Left hindlimb (tissue), 1 donor: Measurements from ENCODE around the gene GMNN.

Experiments used
- DNase-seq: peaks from one replicate; pipeline ENCODE4 v3.0.0-alpha.2; 2018

The GMNN gene

DNA sequence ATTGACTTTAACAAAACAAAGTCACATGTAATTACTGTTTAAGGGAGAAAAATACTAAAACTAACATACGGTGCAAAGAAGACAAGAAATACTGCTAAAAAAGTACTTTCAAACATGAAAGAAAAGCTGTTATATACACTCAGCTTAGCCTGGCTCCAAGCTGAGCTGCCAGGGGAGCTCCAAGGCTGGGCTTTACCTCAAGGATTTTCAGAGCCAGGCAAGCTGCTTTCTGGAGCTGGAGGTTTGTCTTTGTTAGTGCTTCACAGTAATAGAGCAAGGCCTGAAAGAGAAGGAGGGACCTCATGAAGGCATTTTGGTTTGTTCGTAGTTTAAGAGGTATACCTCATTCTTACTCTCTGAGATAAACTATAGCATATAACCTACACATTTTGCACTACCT, 43.6 kb downstream of the GMNN start:
- DNase-seq = no peak

DNA sequence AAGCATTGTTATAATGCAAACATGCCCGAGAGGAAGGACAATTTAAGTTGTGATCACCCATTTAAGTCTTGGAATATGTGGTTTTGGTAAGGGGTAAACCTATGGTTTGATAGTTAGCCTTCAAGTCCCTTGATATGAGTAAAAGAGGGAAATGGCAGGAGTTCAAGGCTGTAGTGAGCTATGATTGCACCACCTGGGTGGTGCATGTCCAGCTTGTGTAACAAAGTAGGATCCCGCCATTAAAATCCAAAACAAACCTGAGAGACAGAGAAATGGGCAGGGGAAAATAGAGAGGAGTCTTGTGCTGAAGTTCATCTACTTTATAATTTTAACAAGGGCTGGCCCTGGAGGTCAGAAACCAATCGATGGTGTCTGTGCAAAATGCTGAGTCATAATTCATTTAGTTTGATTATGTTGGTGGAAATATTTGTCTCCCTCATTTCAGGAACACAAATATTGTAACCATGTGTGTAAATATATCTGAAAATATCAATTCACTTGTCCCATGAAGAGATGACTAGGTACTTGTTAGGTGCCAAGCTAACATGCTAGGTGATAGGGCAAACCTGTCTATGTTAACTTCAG, 47.2 kb downstream of the GMNN start:
- DNase-seq = no peak

GRCh38 chr6:24822696-24823095, 48.0 kb downstream of the GMNN start:
- no peak for DNase-seq

- no peak for DNase-seq
Measured at GRCh38 chr6:24823185-24823584, 48.4 kb downstream of the GMNN start.

- no peak for DNase-seq
Measured at GRCh38 chr6:24824142-24824938, 49.6 kb downstream of the GMNN start.

DNA sequence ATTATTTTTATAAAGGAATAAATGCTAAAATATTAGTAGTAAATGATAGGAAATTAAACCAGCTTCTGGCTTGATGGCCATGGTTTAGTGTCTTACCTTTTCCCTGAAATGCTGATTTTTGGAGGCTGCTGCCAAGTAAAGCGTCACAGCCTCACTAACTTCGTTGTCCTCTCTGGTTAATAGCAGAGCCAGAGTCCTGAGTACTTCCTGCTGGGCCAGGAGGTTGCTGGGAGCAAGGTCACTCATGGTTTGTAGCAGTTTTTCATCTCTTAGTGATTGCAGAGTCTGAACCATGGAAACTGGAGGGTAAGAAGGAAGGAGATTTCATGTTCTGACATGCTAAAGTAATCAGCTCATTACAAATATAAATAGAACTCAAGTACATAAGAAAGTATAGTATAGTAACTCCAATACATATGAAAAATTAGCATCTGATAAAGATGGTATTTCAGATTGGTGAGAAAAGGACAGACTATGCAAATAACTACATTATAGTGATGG, 50.4 kb downstream of the GMNN start:
- DNase-seq = no peak

GRCh38 chr6:24827162-24827561, 52.4 kb downstream of the GMNN start:
- no peak for DNase-seq

GRCh38 chr6:24827970-24828369, 53.2 kb downstream of the GMNN start:
- DNase-seq = no peak

- no peak for DNase-seq
Measured at GRCh38 chr6:24829657-24830056, 54.9 kb downstream of the GMNN start.

DNA sequence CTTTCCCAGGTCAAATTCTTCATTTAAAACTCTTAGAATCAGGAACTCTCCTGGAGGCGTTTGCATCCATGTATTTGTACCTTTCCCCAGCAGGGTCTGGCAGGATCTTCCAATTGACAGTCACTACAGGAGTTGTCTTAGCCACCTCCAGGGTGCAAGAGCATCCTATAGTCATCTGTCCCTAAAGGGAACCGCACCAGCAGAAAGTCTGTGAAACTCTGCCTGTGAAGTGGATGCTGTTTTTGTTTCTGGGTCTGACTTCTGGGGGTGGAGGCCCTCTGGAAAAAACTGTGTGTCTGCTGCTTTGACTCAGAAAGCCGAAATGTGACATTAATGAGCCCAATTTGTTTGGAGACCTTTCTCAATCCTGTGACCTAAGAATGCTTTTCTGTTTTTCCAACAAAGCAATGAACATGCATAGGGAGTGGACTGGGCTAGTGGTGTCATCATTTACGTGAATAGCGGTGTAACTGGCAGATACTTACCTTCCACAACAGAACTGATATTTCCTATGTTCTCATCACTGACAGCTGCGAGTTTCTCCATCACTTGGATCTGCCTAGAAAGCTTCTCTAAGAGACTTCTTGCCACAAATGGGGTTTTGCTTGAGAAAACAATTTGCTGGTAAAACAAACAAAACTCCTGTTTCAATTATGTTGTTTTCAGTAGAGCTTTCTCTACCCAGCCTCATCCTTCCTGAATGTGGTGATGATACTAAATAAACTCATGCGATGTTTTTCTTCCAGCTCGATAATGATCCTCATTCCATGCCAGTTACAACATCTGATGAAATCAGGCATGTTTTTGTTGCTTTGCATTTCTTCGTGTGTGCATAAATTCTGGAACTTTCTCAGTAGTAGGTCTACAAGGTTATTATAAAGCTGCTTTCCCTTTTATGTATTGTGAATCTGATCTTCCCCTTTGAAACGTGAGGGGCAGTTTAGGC, 57.3 kb downstream of the GMNN start:
- no peak for DNase-seq

DNA sequence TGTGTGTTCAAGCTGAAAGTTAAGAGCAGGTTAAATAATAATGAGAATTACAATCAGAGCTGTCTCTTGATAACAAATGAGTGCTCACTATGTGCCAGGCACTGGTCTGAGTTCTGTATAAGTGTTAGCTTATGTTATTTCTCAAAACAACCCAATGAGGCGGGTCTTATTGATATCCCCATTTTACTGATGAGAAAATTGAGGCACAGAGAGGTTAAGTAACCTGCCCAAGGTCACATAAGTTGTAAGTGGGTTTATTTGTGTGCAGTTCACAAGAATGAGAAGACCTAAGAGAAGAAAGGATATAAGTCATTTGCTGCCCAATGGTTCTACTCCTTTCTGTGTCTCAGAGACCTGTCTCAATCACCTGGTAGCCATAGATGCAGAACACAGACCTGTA, 58.1 kb downstream of the GMNN start:
- no peak for DNase-seq

DNA sequence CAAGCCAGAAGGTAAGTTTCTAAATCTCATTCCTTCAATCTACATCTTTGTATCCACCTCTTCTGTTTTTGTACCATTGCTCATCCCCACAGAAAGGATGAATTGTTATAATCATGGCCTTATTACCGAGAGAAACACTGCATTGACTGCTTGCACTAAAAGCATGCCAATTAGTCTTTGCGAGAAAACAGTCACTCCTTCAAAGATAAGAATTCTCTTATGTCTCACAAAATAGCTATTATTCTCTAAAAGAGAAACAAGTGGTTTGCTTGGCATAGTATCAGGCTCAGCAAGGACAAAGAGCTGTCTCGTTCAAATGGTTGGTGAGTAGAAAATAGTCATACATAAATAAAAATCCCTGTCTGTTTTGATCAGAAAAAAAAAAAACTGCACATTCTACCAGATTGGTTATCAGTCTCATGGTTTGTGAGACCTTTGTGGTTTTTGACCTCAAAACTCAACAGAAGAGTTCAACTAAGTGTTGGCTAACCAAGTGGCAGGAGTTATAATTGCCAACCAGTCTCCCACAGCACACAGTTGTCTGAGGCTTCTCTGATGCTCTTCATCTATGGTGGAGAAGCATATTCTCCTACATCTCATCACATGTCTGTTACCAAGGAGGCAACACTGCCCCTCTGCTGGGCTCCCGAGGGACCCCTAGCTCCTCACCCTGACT, 59.1 kb downstream of the GMNN start:
- DNase-seq = no peak
